HepG2 (cell line): ENCODE measurements around the gene PHB1. TPM values are rescaled to one million over a fixed set of nuclear protein-coding genes. Genes with fewer than 3 reads are reported as not detected.

Experiments
- BCL3 ChIP-seq: sonication (generic); formaldehyde crosslinking; IDR thresholded peaks from 2 replicates; pipeline ENCODE4 v1.5.1; 2020; ENCODE audit warnings: mild to moderate bottlenecking, missing genetic modification reagents, moderate library complexity
- DDIT3 ChIP-seq: sonication (generic); formaldehyde crosslinking; IDR thresholded peaks from 2 replicates; pipeline ENCODE4 v1.4.0; 2020; ENCODE audit warnings: mild to moderate bottlenecking, missing genetic modification reagents
- GLI4 ChIP-seq: sonication (generic); formaldehyde crosslinking; IDR thresholded peaks from 2 replicates; pipeline ENCODE4 v1.5.1; 2020; ENCODE audit warnings: missing genetic modification reagents, mild to moderate bottlenecking, moderate library complexity, borderline replicate concordance
- HMGXB4 ChIP-seq, 2 experiments: sonication (generic) in 1 of 2; formaldehyde crosslinking in 1 of 2; IDR thresholded peaks; 2 replicates each; pipeline versions ENCODE4 v1.4.0 to v1.6.1; 2018 to 2020; ENCODE audit warnings: missing genetic modification reagents in 2 of 2, borderline replicate concordance in 1 of 2, low read depth in 1 of 2, mild to moderate bottlenecking in 1 of 2, missing biosample characterization in 1 of 2
- HOXA3 ChIP-seq: sonication (generic); formaldehyde crosslinking; IDR thresholded peaks from 2 replicates; pipeline ENCODE4 v1.5.0; 2020; ENCODE audit warnings: missing genetic modification reagents
- IRF9 ChIP-seq: sonication (generic); formaldehyde crosslinking; IDR thresholded peaks from 2 replicates; pipeline ENCODE4 v1.8.0; 2022; ENCODE audit warnings: missing genetic modification reagents, mild to moderate bottlenecking, borderline replicate concordance
- MXD4 ChIP-seq: IDR thresholded peaks from 2 replicates; pipeline ENCODE4 v1.6.1; 2016; ENCODE audit warnings: mild to moderate bottlenecking, missing biosample characterization, missing genetic modification reagents
- NFKB2 ChIP-seq: sonication (generic); formaldehyde crosslinking; IDR thresholded peaks from 2 replicates; pipeline ENCODE4 v1.4.0; 2020; ENCODE audit warnings: missing genetic modification reagents, borderline replicate concordance
- PBX2 ChIP-seq: IDR thresholded peaks from 2 replicates; pipeline ENCODE4 v1.6.1; 2016; ENCODE audit warnings: control low read depth
- PTBP1 ChIP-seq: fragments of 200-400 bp; formaldehyde crosslinking; IDR thresholded peaks from 2 replicates; pipeline ENCODE4 v1.6.1; 2018; ENCODE audit warnings: low read length, low read depth; ENCODE audit not compliant: poor library complexity, severe bottlenecking
- RFX1 ChIP-seq: fragments of 450-650 bp; IDR thresholded peaks from 2 replicates; pipeline ENCODE4 v1.6.1; 2017
- SNAPC2 ChIP-seq: sonication (generic); formaldehyde crosslinking; IDR thresholded peaks from 2 replicates; pipeline ENCODE4 v1.8.1; 2022; ENCODE audit warnings: mild to moderate bottlenecking, missing genetic modification reagents
- TARDBP ChIP-seq: sonication (generic); formaldehyde crosslinking; IDR thresholded peaks from 2 replicates; pipeline ENCODE4 v1.8.0; 2022; ENCODE audit warnings: mild to moderate bottlenecking, missing genetic modification reagents
- ZBTB44 ChIP-seq: sonication (generic); formaldehyde crosslinking; IDR thresholded peaks from 2 replicates; pipeline ENCODE4 v1.4.0; 2020; ENCODE audit warnings: missing genetic modification reagents
- ZC3H13 ChIP-seq: sonication (generic); formaldehyde crosslinking; IDR thresholded peaks from 2 replicates; pipeline ENCODE4 v1.8.1; 2023; ENCODE audit warnings: mild to moderate bottlenecking, missing genetic modification reagents, moderate library complexity
- ZFP90 ChIP-seq: sonication (generic); formaldehyde crosslinking; IDR thresholded peaks from 2 replicates; pipeline ENCODE4 v1.8.0; 2022; ENCODE audit warnings: missing genetic modification reagents, mild to moderate bottlenecking, inconsistent platforms, borderline replicate concordance
- ZNF3 ChIP-seq: IDR thresholded peaks from 2 replicates; pipeline ENCODE4 v1.7.0; 2017; ENCODE audit warnings: inconsistent platforms
- ZNF800 ChIP-seq: sonication (generic); formaldehyde crosslinking; IDR thresholded peaks from 2 replicates; pipeline ENCODE4 v1.4.0; 2020; ENCODE audit warnings: missing genetic modification reagents
- ZSCAN31 ChIP-seq: sonication (generic); formaldehyde crosslinking; IDR thresholded peaks from 2 replicates; pipeline ENCODE4 v1.5.0; 2020; ENCODE audit warnings: low read depth, mild to moderate bottlenecking, missing genetic modification reagents
- polyA plus RNA-seq, 8 experiments: library from polyadenylated mRNA; depleted of rRNA in 3 of 8; stranded (reverse) in 7 of 8; unstranded in 1 of 8; fragments of >200 nt; fragmentation: Illumina TruSeq in 4 of 8; extraction: Trizol in 4 of 8; gene quantifications; 2 replicates each; pipeline versions ENCODE4 v1.2.1 to v1.2.3, GENCODE V29; 2011 to 2016; ENCODE audit warnings: low read depth in 4 of 8, missing spikeins in 1 of 8, mixed read lengths in 1 of 8; ENCODE audit not compliant: insufficient read depth in 1 of 8
- total RNA-seq, 5 experiments: library from RNA; depleted of rRNA; stranded (reverse); fragments of >200 nt; fragmentation: Illumina TruSeq; extraction: Trizol; gene quantifications; 2 replicates each; pipeline ENCODE4 v1.2.3, GENCODE V29; 2016; ENCODE audit warnings: low read depth in 1 of 5

Gene PHB1
- total and polyA plus RNA-seq, 2 of the 13 experiments (the other 11 are each of a cell fraction or from before 2014, with no cell fraction given), result 515 to 688 TPM

- TF ChIP-seq HMGXB4 (CRISPR knock-in tag; IDR thresholded peaks at IDR 0.05; ENCODE audit: borderline replicate concordance in 1 of 2, low read depth in 1 of 2), result peak in 1 of 2 experiments; percentile 42; a peak in 2 of 4 replicates
- no peak for TF ChIP-seq HOXA3 (CRISPR knock-in tag)
- TF ChIP-seq ZNF3 (CRISPR knock-in tag), result no peak
- TF ChIP-seq TARDBP (CRISPR knock-in tag), result peak; percentile 39; the same call in 1 of the 2 replicates
- TF ChIP-seq NFKB2 (CRISPR knock-in tag), result no peak; the same call in 1 of the 2 replicates
- TF ChIP-seq BCL3 (CRISPR knock-in tag), result 0 out of 2 replicates have a peak, but pooled peaks have one; percentile 25
- no peak for TF ChIP-seq RFX1
- no peak for TF ChIP-seq DDIT3
- TF ChIP-seq ZNF800 (CRISPR knock-in tag), result no peak
- 0 out of 2 replicates have a peak, but pooled peaks have one; percentile 8 for TF ChIP-seq MXD4
- TF ChIP-seq GLI4 (CRISPR knock-in tag), result peak; percentile 82; the same call in 1 of the 2 replicates
- TF ChIP-seq ZSCAN31, result no peak
- TF ChIP-seq ZC3H13 (CRISPR knock-in tag), result no peak
- TF ChIP-seq ZFP90 (CRISPR knock-in tag), result no peak; the same call in 1 of the 2 replicates
- peak; percentile 55; the same call in 1 of the 2 replicates for TF ChIP-seq IRF9 (CRISPR knock-in tag)
- no peak for TF ChIP-seq PTBP1
- no peak for TF ChIP-seq ZBTB44 (CRISPR knock-in tag)
- no peak for TF ChIP-seq SNAPC2 (CRISPR knock-in tag)
- TF ChIP-seq PBX2 (CRISPR knock-in tag), result 0 out of 2 replicates have a peak, but pooled peaks have one; percentile 12
Measured at GRCh38 chr17:49361129-49361901, 53.4 kb downstream of the PHB1 start (continued).
